Suprapubic skin (tissue), 4 donors: ENCODE results near the gene MCTP2.

Source experiments
- EP300 ChIP-seq: sonication (generic); formaldehyde crosslinking; IDR thresholded peaks from one replicate; pipeline ENCODE4 v1.6.1; 2017; ENCODE audit warnings: antibody characterized with exemption
- POLR2A ChIP-seq, 2 donors: fragments of 450-650 bp; IDR thresholded peaks; one replicate each; pipeline ENCODE4 v1.6.1; 2017; ENCODE audit warnings: antibody characterized with exemption in 2 of 2, mild to moderate bottlenecking in 2 of 2, moderate library complexity in 2 of 2
- POLR2AphosphoS5 ChIP-seq, 3 donors: sonication (generic); formaldehyde crosslinking; IDR thresholded peaks; one replicate each; pipeline ENCODE4 v1.6.1; 2017; ENCODE audit warnings: antibody characterized with exemption in 3 of 3

GRCh38 chr15:94279736-94280135 is 48.4 kb downstream of the MCTP2 start:
- TF ChIP-seq POLR2A (IDR thresholded peaks at IDR 0.05): no peak
- TF ChIP-seq POLR2AphosphoS5 (IDR thresholded peaks at IDR 0.05): no peak
- TF ChIP-seq EP300: no peak
